HG03064 (cell line): Measurements from ENCODE around the gene TMC2.
A peak's percentile ranks its signal among the peaks of the same experiment; 100 is the strongest.
"Not testable (repeated sequence)": the region's sequence is repeated elsewhere in the genome, so short reads cannot be mapped to it uniquely, and the experiment has no call there.

Experiments used
- ATAC-seq: cut with Tn5 transposase; IDR thresholded peaks from one replicate; pipeline ENCODE4 v1.9.1; 2021; ENCODE audit warnings: low read depth; ENCODE audit not compliant: unreplicated experiment

Gene TMC2

GRCh38 chr20:2536560-2536986 is at the start of gene TMC2:
TSS of gene TMC2 (plus strand) at chr20:2536573. CDS start at chr20:2536622, 49 bp downstream.
- ATAC-seq: no peak

GRCh38 chr20:2502808-2503384 is 33.5 kb upstream of the TMC2 start:
- not testable (repeated sequence) for ATAC-seq

- ATAC-seq: not testable (repeated sequence)
Measured at GRCh38 chr20:2504803-2505202, 31.6 kb upstream of the TMC2 start.

- ATAC-seq: not testable (repeated sequence)
Measured at GRCh38 chr20:2506426-2506825, 29.9 kb upstream of the TMC2 start.

GRCh38 chr20:2507464-2507863 is 28.9 kb upstream of the TMC2 start:
- no peak for ATAC-seq

- no peak for ATAC-seq
Measured at GRCh38 chr20:2507875-2508630, 28.3 kb upstream of the TMC2 start.

GRCh38 chr20:2508631-2509467 is 27.5 kb upstream of the TMC2 start, which contains the start of gene ZNF343:
TSS of gene ZNF343 (minus strand) at chr20:2508915. CDS start at chr20:2493895, 15,020 bp downstream.
- ATAC-seq: peak; percentile 97

- ATAC-seq: no peak
Measured at GRCh38 chr20:2509468-2509781, 26.9 kb upstream of the TMC2 start.

GRCh38 chr20:2509794-2510193 is 26.6 kb upstream of the TMC2 start:
- ATAC-seq: no peak

GRCh38 chr20:2515203-2515602 is 21.2 kb upstream of the TMC2 start:
- ATAC-seq: no peak

- no peak for ATAC-seq
Measured at GRCh38 chr20:2516399-2516798, 20.0 kb upstream of the TMC2 start.

GRCh38 chr20:2518096-2518495 is 18.3 kb upstream of the TMC2 start:
- no peak for ATAC-seq

GRCh38 chr20:2518558-2518957 is 17.8 kb upstream of the TMC2 start:
- ATAC-seq: no peak

GRCh38 chr20:2519115-2519809 is 17.1 kb upstream of the TMC2 start:
- no peak for ATAC-seq

GRCh38 chr20:2520617-2521016 is 15.8 kb upstream of the TMC2 start:
- no peak for ATAC-seq

- no peak for ATAC-seq
Measured at GRCh38 chr20:2521369-2522305, 14.7 kb upstream of the TMC2 start.

GRCh38 chr20:2522826-2523429 is 13.4 kb upstream of the TMC2 start:
- ATAC-seq: not testable (repeated sequence)

- peak; percentile 57 for ATAC-seq
Measured at GRCh38 chr20:2523919-2524708, 12.3 kb upstream of the TMC2 start.
